Right kidney (tissue), 1 donor: ENCODE data around the gene SORCS3.

Experiments
- DNase-seq: peaks from one replicate; pipeline ENCODE4 v3.0.0-alpha.2; 2016

The SORCS3 gene

GRCh38 chr10:104923501-104923900 is 282.4 kb downstream of the SORCS3 start:
- no peak for DNase-seq

- DNase-seq = no peak
Measured at GRCh38 chr10:104924101-104924795, 283.2 kb downstream of the SORCS3 start.

- no peak for DNase-seq
Measured at GRCh38 chr10:104925232-104925851, 284.3 kb downstream of the SORCS3 start.

- DNase-seq = no peak
Measured at GRCh38 chr10:104928734-104929133, 287.6 kb downstream of the SORCS3 start.

GRCh38 chr10:104931612-104932134 is 290.6 kb downstream of the SORCS3 start:
- peak; percentile 24 for DNase-seq

GRCh38 chr10:104935656-104936055 is 294.6 kb downstream of the SORCS3 start:
- DNase-seq = no peak

GRCh38 chr10:104937567-104937966 is 296.5 kb downstream of the SORCS3 start:
- no peak for DNase-seq

- no peak for DNase-seq
Measured at GRCh38 chr10:104938031-104938430, 296.9 kb downstream of the SORCS3 start.

GRCh38 chr10:104941662-104942061 is 300.6 kb downstream of the SORCS3 start:
- DNase-seq = no peak

- no peak for DNase-seq
Measured at GRCh38 chr10:104947314-104947713, 306.2 kb downstream of the SORCS3 start.

- DNase-seq = no peak
Measured at GRCh38 chr10:104957178-104957841, 316.2 kb downstream of the SORCS3 start.

GRCh38 chr10:104966563-104967297 is 325.6 kb downstream of the SORCS3 start:
- DNase-seq = no peak

GRCh38 chr10:104980368-104980767 is 339.3 kb downstream of the SORCS3 start:
- no peak for DNase-seq

GRCh38 chr10:104981995-104982394 is 340.9 kb downstream of the SORCS3 start:
- DNase-seq = no peak

GRCh38 chr10:104988686-104989085 is 347.6 kb downstream of the SORCS3 start:
- DNase-seq = no peak

GRCh38 chr10:104989880-104990279 is 348.8 kb downstream of the SORCS3 start:
- DNase-seq = no peak

GRCh38 chr10:104993085-104993484 is 352.0 kb downstream of the SORCS3 start:
- DNase-seq = no peak

- DNase-seq = no peak
Measured at GRCh38 chr10:105001269-105001668, 360.2 kb downstream of the SORCS3 start.

GRCh38 chr10:105010411-105011121 is 369.5 kb downstream of the SORCS3 start:
- DNase-seq = no peak

- no peak for DNase-seq
Measured at GRCh38 chr10:105017116-105017515, 376.0 kb downstream of the SORCS3 start.

GRCh38 chr10:105017691-105018090 is 376.6 kb downstream of the SORCS3 start:
- no peak for DNase-seq
